ENCODE data around the gene MOK. TPM values are rescaled to one million over a fixed set of nuclear protein-coding genes. Genes with fewer than 3 reads are reported as not detected.

Gene MOK
- total RNA-seq, 1 donor = 86.1 TPM

DNA sequence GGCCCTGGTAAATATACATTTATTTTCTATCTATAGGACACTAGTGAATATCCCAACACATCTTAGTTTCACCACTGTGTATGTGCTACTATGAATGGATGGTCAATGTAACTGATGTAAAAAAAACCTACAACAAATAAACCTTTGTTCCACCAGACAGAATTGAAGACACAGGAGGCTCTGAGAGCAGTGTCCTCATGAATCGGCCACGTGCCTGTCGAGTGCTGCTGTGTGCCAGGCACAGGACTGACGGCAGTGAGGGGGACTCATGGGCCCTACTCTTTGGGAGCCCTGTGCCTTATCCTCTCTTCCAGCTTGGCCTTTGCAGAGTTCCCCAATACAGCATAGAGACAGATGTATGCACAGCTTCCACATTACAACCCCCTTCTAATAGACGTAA is 39.5 kb upstream of the MOK start:
- H3K4me1 ChIP-seq (ENCODE audit: insufficient read depth, low read length) = no peaks in the 10 kb centered on the region
- TF ChIP-seq, protein P1, sequence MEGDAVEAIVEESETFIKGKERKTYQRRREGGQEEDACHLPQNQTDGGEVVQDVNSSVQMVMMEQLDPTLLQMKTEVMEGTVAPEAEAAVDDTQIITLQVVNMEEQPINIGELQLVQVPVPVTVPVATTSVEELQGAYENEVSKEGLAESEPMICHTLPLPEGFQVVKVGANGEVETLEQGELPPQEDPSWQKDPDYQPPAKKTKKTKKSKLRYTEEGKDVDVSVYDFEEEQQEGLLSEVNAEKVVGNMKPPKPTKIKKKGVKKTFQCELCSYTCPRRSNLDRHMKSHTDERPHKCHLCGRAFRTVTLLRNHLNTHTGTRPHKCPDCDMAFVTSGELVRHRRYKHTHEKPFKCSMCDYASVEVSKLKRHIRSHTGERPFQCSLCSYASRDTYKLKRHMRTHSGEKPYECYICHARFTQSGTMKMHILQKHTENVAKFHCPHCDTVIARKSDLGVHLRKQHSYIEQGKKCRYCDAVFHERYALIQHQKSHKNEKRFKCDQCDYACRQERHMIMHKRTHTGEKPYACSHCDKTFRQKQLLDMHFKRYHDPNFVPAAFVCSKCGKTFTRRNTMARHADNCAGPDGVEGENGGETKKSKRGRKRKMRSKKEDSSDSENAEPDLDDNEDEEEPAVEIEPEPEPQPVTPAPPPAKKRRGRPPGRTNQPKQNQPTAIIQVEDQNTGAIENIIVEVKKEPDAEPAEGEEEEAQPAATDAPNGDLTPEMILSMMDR (IDR thresholded peaks at IDR 0.05; ENCODE audit: extremely low read depth, low read depth, low read length) = no peak
- no peak overlapping the region for H3K4me3 ChIP-seq (ENCODE audit: insufficient read depth, low read length)
- no peaks in the 10 kb centered on the region for H4K20me1 ChIP-seq (ENCODE audit: insufficient read depth, low read length)
- H3K9me3 ChIP-seq (ENCODE audit: low read depth, low read length) = no peaks in the 10 kb centered on the region
- no peaks in the 10 kb centered on the region for H3K27me3 ChIP-seq (ENCODE audit: insufficient read depth, low read length)
- no peak overlapping the region for H2AFZ ChIP-seq (ENCODE audit: low read length)
- DNase-seq (ENCODE audit: insufficient read length, low spot score, missing footprints) = no peak
- H3K4me2 ChIP-seq (ENCODE audit: insufficient read depth, low read length) = no peak overlapping the region
- peaks cover 60% of the 10 kb centered on the region for H3K36me3 ChIP-seq (ENCODE audit: insufficient read depth, low read length)
- no peaks in the 10 kb centered on the region for H3K79me2 ChIP-seq (ENCODE audit: insufficient read depth, low read length)
- H3K27ac ChIP-seq (ENCODE audit: low read depth, low read length) = no peak overlapping the region

DNA sequence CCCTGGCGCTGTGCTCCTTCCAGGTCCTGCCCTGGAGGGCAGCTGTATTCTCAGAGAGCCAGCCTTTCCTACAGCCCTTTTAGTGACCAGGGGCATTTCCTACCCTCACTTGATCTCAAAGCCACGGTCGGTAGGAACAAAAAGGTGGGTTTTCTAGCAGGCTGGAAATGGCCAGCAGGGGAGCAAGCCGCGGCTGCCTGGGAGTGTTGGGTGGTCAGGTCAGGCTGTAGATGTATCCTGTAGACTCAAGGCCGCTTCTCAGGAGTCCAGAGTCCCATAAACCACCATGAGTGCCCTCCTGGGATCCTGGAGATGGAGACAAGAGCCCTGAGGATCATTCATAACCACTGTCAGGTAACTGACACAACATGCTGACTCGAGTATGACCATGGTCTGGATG is 39.1 kb upstream of the MOK start:
- no peak overlapping the region for H3K4me3 ChIP-seq (ENCODE audit: insufficient read depth, low read length)
- TF ChIP-seq, protein P1 (IDR thresholded peaks at IDR 0.05; ENCODE audit: extremely low read depth, low read depth, low read length) = no peak
- no peaks in the 10 kb centered on the region for H3K79me2 ChIP-seq (ENCODE audit: insufficient read depth, low read length)
- no peak overlapping the region for H3K4me2 ChIP-seq (ENCODE audit: insufficient read depth, low read length)
- H3K9me3 ChIP-seq (ENCODE audit: low read depth, low read length) = no peaks in the 10 kb centered on the region
- no peaks in the 10 kb centered on the region for H3K27me3 ChIP-seq (ENCODE audit: insufficient read depth, low read length)
- H3K4me1 ChIP-seq (ENCODE audit: insufficient read depth, low read length) = no peaks in the 10 kb centered on the region
- H3K27ac ChIP-seq (ENCODE audit: low read depth, low read length) = no peak overlapping the region
- no peak overlapping the region for H2AFZ ChIP-seq (ENCODE audit: low read length)
- H3K36me3 ChIP-seq (ENCODE audit: insufficient read depth, low read length) = peaks cover 57% of the 10 kb centered on the region
- no peak for DNase-seq (ENCODE audit: insufficient read length, low spot score, missing footprints)
- no peaks in the 10 kb centered on the region for H4K20me1 ChIP-seq (ENCODE audit: insufficient read depth, low read length)

DNA sequence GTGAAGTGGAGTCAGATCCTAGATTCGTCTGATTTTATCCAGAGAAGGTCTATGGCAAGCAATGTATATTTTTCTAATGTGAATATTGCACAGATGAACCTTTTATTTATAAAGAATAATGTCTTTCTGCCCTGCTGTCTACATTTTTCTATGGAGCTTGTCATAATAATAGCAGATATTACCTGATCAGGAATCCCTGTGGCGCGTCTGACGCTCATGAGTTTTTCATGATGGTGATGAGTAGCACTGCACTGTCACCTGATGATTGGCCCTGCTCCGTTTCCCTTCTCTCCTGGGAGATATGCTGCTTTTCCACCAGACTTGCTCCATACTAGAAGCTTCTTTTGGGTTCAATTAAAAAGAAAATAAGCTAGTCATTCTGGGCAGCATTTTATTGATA is 37.3 kb upstream of the MOK start:
- H2AFZ ChIP-seq (ENCODE audit: low read length) = no peak overlapping the region
- H4K20me1 ChIP-seq (ENCODE audit: insufficient read depth, low read length) = no peaks in the 10 kb centered on the region
- no peaks in the 10 kb centered on the region for H3K27me3 ChIP-seq (ENCODE audit: insufficient read depth, low read length)
- no peaks in the 10 kb centered on the region for H3K79me2 ChIP-seq (ENCODE audit: insufficient read depth, low read length)
- H3K36me3 ChIP-seq (ENCODE audit: insufficient read depth, low read length) = peaks cover 54% of the 10 kb centered on the region
- H3K4me2 ChIP-seq (ENCODE audit: insufficient read depth, low read length) = no peak overlapping the region
- no peak overlapping the region for H3K27ac ChIP-seq (ENCODE audit: low read depth, low read length)
- no peaks in the 10 kb centered on the region for H3K9me3 ChIP-seq (ENCODE audit: low read depth, low read length)
- H3K4me3 ChIP-seq (ENCODE audit: insufficient read depth, low read length) = no peak overlapping the region
- DNase-seq (ENCODE audit: insufficient read length, low spot score, missing footprints) = no peak
- TF ChIP-seq, protein P1 (IDR thresholded peaks at IDR 0.05; ENCODE audit: extremely low read depth, low read depth, low read length) = no peak
- H3K4me1 ChIP-seq (ENCODE audit: insufficient read depth, low read length) = no peaks in the 10 kb centered on the region

DNA sequence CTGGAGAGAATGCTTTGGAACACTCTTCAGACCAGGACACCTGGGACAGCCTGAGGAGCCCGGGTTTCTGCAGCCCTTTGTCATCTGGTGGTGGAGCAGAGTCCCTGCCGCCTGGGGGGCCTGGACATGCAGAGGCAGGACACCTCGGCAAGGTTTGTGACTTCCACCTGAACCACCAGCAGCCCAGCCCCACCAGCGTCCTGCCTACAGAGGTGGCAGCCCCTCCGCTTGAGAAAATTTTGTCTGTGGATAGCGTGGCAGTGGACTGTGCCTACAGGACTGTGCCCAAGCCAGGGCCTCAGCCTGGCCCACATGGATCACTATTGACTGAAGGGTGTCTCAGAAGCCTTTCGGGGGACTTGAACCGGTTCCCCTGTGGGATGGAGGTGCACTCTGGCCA is 36.6 kb upstream of the MOK start:
- no peak overlapping the region for H2AFZ ChIP-seq (ENCODE audit: low read length)
- peaks cover 53% of the 10 kb centered on the region for H3K36me3 ChIP-seq (ENCODE audit: insufficient read depth, low read length)
- TF ChIP-seq, protein P1 (IDR thresholded peaks at IDR 0.05; ENCODE audit: extremely low read depth, low read depth, low read length) = no peak
- H4K20me1 ChIP-seq (ENCODE audit: insufficient read depth, low read length) = no peaks in the 10 kb centered on the region
- H3K27ac ChIP-seq (ENCODE audit: low read depth, low read length) = no peak overlapping the region
- H3K9me3 ChIP-seq (ENCODE audit: low read depth, low read length) = no peaks in the 10 kb centered on the region
- no peak for DNase-seq (ENCODE audit: insufficient read length, low spot score, missing footprints)
- H3K4me2 ChIP-seq (ENCODE audit: insufficient read depth, low read length) = no peak overlapping the region
- H3K79me2 ChIP-seq (ENCODE audit: insufficient read depth, low read length) = no peaks in the 10 kb centered on the region
- no peaks in the 10 kb centered on the region for H3K4me1 ChIP-seq (ENCODE audit: insufficient read depth, low read length)
- no peak overlapping the region for H3K4me3 ChIP-seq (ENCODE audit: insufficient read depth, low read length)
- no peaks in the 10 kb centered on the region for H3K27me3 ChIP-seq (ENCODE audit: insufficient read depth, low read length)

Data from osteoblast (primary cell).